T-helper 1 cell treated with Interleukin-12 subunit alpha and Interleukin-12 subunit beta and Interleukin-4 antibody, amounts not matched to agents 30 ng/mL and 1 ng/mL, for 36 hours (primary cell): ENCODE data around the gene TARP.

Experiments
- intact Hi-C: fragments of 100-400 bp; cut with micrococcal nuclease; formaldehyde crosslinking; loops from one replicate; pipeline ENCODE4 v1.15.1; 2024

Gene TARP

GRCh38 chr7:38273286-38273995 lies at the start of gene TARP:
Gene TARP (minus strand): TSS chr7:38273636.
- intact Hi-C loops = no loop called here

DNA sequence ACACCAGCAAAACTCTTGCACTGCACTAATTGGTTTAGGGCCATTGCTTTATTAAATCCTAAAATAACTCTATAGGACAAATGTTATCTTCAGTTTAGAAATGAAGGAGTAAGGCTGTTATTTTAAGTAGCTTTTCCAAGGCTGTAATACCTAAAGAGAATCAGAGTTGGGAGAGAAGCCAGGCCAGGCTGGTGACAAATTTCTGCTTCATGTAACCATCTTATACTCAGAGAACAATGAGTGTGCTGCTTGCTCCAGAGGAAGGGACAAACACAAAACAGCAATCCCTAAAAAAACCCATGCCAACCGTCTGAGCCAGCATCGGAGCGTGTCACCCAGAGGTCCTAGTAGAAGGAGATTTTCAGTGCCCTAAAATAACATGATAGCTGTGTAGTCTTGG lies 49.7 kb upstream of the TARP start:
- intact Hi-C loops = no loop called here

GRCh38 chr7:38322461-38322860 lies 49.0 kb upstream of the TARP start:
- intact Hi-C loops = no loop called here

GRCh38 chr7:38321967-38322366 lies 48.5 kb upstream of the TARP start:
- intact Hi-C loops = no loop called here

- intact Hi-C loops = no loop called here
These were observed 48.1 kb upstream of the TARP start for GRCh38 chr7:38321515-38321944.

GRCh38 chr7:38321050-38321449 lies 47.6 kb upstream of the TARP start:
- intact Hi-C loops = no loop called here

GRCh38 chr7:38319873-38320272 lies 46.4 kb upstream of the TARP start:
- intact Hi-C loops = loop anchor here (1.0 to 2.0 kb wide), 2 partner anchors 97 to 105 kb away; no protein-coding TSS in a partner anchor

DNA sequence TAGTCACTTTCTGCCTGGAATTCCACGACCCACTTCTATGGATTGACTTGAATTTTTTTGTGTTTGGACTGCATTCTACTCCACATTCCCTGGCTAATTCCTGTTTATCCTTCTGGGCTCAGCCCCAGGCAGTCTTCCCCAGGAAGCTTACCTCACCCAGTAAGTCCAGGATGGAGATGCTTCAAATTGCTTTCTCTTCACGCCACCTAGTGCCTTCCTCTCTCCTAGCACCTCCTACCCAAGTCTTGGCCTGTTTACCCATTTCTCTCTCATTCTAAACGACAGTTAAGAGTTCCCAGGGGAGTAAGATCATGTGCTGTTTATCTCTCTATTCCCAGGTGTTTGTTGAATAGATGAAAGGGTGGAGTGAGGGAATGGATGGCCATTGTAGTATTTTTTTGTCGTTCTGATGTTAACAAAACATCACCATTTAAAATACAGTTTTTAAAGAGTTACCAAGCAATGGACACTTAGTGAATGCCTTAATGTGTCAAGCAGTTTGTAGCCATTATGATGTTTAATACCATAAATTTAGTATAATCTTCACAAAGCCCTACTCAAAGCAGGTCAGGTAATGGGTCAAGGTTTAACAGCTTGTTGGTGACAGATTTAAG lies 45.5 kb upstream of the TARP start:
- intact Hi-C loops = loop anchor here (1.0 to 2.0 kb wide), 3 partner anchors 96 to 212 kb away; no protein-coding TSS in a partner anchor

DNA sequence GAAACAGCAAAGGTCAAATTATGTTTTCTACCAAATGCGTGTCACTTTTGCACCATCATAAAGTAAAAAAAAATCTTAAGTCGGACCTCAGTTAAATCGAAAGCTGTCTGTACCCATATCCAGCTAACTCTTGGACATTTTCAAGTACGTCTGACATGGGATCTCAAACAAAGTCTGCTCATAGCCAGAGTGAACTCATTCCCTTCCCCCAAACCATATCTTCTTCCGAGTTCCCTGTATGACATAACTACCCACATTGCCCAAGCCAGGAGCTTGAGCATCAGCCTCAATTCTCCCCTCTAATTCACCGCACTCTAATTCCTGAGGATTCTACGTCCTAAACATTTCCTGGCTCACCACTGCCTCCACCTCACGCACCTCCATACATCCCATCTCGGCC lies 44.8 kb upstream of the TARP start:
- intact Hi-C loops = loop anchor here (1.0 to 2.0 kb wide), 2 partner anchors 95 to 211 kb away; no protein-coding TSS in a partner anchor

- intact Hi-C loops = no loop called here
These were observed 44.1 kb upstream of the TARP start for GRCh38 chr7:38317515-38317914.

GRCh38 chr7:38316733-38317360 lies 43.4 kb upstream of the TARP start:
- intact Hi-C loops = no loop called here

- intact Hi-C loops = no loop called here
These were observed 42.0 kb upstream of the TARP start for GRCh38 chr7:38315410-38315809.

DNA sequence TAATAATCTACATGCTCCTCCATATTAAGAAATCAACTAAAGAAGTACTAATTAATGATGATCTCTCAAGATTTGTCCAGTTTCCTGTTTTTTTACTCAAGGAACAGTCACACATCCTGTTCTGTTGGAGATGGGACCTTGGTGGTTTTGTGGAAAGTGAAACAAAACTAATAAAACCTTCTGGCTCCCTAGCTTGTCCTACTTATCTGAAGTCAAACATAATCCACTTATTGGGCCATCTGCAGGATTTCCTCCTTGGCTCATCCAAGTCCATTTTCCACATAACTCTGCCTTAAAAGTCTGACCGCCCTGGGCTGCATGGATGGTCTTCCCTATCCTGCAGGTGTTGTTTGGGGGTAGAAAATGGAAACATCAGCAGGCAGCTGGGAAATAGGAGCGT lies 39.4 kb upstream of the TARP start:
- intact Hi-C loops = no loop called here

GRCh38 chr7:38311329-38311937 lies 38.0 kb upstream of the TARP start:
- intact Hi-C loops = no loop called here

DNA sequence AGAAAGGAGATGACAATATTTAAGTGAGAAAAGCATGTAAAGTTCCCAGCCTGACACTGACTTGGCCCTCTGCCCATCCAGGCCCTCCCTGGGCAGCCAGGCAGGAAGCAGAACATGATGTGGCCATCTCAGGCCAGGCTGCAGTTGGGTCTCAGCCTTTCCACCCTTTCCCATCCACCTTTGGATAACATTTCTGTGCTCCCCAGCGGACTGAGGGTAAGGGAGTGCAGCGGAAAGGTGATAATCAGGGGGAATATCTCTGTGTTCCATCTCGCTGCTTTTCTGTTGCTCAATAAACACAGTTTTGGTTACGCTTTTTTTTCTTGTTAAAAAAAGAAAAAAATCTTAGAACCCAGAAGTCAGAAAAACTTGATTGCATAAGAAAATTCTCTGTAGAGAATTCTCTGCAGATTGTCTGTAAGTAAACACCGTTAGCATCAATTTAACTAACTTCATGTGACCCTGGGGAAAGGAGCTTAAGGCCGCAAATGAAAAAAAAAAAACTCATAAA lies 37.2 kb upstream of the TARP start:
- intact Hi-C loops = no loop called here

DNA sequence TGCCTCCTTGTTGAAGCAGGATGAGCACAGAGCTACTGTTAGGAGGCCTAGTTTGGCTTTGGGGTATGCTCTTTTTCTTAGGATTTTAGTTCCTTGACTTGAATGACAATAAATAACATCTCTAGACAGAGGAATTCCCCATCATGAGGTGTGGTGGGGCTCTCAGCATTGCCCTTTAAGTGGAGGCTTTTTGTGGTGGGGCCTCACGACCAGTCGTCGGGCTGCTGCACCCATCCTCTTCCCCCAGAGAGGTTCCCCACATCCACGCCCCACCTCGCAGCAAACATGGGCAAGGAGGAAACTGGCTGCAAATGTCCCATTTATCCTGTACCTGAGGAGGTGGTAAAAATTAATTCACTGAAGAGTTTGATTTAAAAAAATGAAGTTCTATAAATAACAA lies 36.1 kb upstream of the TARP start:
- intact Hi-C loops = no loop called here

- intact Hi-C loops = no loop called here
These were observed 34.7 kb upstream of the TARP start for GRCh38 chr7:38308140-38308539.

GRCh38 chr7:38307640-38308039 lies 34.2 kb upstream of the TARP start:
- intact Hi-C loops = loop anchor here (2.0 kb wide), 1 partner anchor 75 kb away; no protein-coding TSS in a partner anchor

DNA sequence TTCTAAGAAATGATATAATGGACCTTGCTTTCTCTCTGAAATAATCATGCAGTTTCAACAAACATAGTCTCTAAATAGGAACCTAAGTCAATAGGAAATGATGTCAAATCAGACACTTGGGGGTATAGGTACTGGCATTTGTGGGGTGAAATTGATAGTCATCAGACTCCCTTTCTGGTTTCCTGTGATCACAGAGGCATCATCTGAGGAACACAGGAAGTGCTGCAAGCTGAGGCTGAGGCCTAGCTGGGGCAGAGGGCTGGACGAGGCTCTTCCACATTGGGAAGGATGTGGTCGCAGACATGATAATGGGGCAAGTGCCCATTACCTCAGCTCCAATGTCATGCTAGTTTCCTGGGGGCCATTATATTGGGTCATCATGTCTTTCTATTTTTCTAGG lies 33.5 kb upstream of the TARP start:
- intact Hi-C loops = loop anchor here (2.0 kb wide), 1 partner anchor 74 kb away; no protein-coding TSS in a partner anchor

DNA sequence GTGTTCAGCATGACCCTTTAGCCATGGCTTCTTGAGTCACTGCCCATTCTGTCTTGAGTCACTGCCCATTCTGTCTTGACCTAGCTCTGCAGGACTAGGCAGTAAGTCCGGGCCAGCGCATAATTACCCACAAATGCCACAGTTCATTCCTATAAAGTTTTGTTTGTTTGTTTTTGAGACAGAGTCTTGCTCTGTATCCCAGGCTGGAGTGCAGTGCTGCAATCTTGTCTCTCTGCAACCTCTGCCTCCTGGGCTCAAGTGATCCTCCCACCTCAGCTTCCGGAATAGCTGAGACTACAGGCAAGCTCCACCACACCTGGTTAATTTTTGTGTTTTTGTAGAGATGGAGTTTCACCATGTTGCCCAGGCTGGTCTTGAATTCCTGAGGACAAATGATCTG lies 32.7 kb upstream of the TARP start:
- intact Hi-C loops = loop anchor here (2.0 kb wide), 1 partner anchor 73 kb away; no protein-coding TSS in a partner anchor

DNA sequence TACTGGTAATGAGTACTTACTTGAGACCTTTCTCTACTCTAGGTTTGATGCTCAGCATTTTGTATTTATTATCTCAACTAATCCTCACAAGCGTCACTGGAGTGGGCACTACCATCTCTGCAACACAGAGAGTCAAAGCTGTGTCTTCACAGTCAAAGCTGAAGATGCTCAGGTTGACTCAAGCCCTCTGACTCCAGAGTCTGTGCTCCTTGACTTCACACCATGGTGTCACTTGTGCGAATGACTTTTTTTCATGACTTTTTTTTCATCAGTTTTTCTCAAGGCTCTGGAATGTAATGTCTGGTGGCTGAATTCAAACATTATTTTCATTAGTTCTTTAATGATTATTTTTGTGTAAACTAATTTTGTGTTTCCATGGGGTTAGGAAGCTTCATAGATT lies 30.4 kb upstream of the TARP start:
- intact Hi-C loops = no loop called here

- intact Hi-C loops = loop anchor here (2.0 kb wide), 1 partner anchor 25 kb away; no protein-coding TSS in a partner anchor
These were observed 26.7 kb upstream of the TARP start for GRCh38 chr7:38300175-38300574.
